Adrenal gland (tissue), 12 donors: ENCODE data around the gene GH2. TPM values are rescaled to one million over a fixed set of nuclear protein-coding genes. Genes with fewer than 3 reads are reported as not detected.
A peak's percentile ranks its signal among the peaks of the same experiment; 100 is the strongest.

ENCODE experiments used
- DNase-seq, 7 donors: peaks; one replicate each; pipeline ENCODE4 v3.0.0-alpha.2; 2019 to 2020
- H3K27ac ChIP-seq, 5 donors: fragments of 200-600 bp; sonication (generic) in 4 of 5; 1 replicate in 3 of 5; 2 replicates in 2 of 5; pipeline versions ENCODE4 v1.5.1 to v1.8.0; 2016 to 2020; ENCODE audit warnings: mild to moderate bottlenecking in 1 of 5
- H3K27me3 ChIP-seq: fragments of 200-600 bp; 2 replicates; pipeline ENCODE4 v1.8.0; 2021
- H3K36me3 ChIP-seq, 2 donors: fragments of 200-600 bp; replicated peaks in 1 of 2; 1 replicate in 1 of 2; 2 replicates in 1 of 2; pipeline versions ENCODE4 v1.5.1 to v1.8.0; 2018 to 2022
- H3K4me1 ChIP-seq, 2 donors: fragments of 200-600 bp; replicated peaks in 1 of 2; 1 replicate in 1 of 2; 2 replicates in 1 of 2; pipeline versions ENCODE4 v1.5.1 to v1.8.0; 2018 to 2021
- H3K4me3 ChIP-seq, 4 donors: fragments of 200-600 bp; sonication (generic) in 3 of 4; one replicate each; pipeline ENCODE4 v1.5.1; 2016 to 2018
- H3K9me3 ChIP-seq, 3 donors: fragments of 200-600 bp; sonication (generic) in 1 of 3; replicated peaks in 1 of 3; 1 replicate in 2 of 3; 2 replicates in 1 of 3; pipeline versions ENCODE4 v1.5.1 to v1.8.0; 2016 to 2021
- CTCF ChIP-seq, 6 experiments: fragments of 450-650 bp in 4 of 6; fragments of 200-600 bp in 2 of 6; sonication (generic) in 1 of 6; IDR thresholded peaks; 1 replicate in 5 of 6; 2 replicates in 1 of 6; pipeline versions ENCODE4 v1.5.1 to v1.8.0; 2016 to 2021; ENCODE audit warnings: antibody characterized with exemption in 6 of 6, mild to moderate bottlenecking in 2 of 6, moderate library complexity in 1 of 6
- POLR2A ChIP-seq, 2 donors: fragments of 450-650 bp; IDR thresholded peaks; one replicate each; pipeline ENCODE4 v1.6.1; 2017; ENCODE audit warnings: antibody characterized with exemption in 2 of 2, mild to moderate bottlenecking in 2 of 2, moderate library complexity in 1 of 2
- WGBS, 4 donors: extraction: QIAGEN DNeasy Blood & Tissue Kit in 2 of 4; methylation state at CpG; one replicate each; pipeline versions ENCODE4 v1.1.5 to v1.1.7; 2013 to 2017; 5-methylcytosine and 5-hydroxymethylcytosine counted together
- intact Hi-C, 2 donors: fragments of 100-400 bp; cut with DNase I; formaldehyde crosslinking; loops; one replicate each; pipeline versions ENCODE4 v1.14.1 to v1.15.0; 2022 to 2023
- polyA plus RNA-seq, 3 donors: library from polyadenylated mRNA; stranded (reverse); fragments of 200-250 nt in 2 of 3; fragments of 350-450 nt in 1 of 3; fragmentation: Illumina TruSeq in 1 of 3; extraction: RNeasy Lipid Tissue Mini Kit (QIAGEN cat#74804) in 1 of 3; gene quantifications; one replicate each; pipeline ENCODE4 v1.2.3, GENCODE V29; 2013 to 2014
- small RNA-seq, 2 donors: library from RNA; depleted of rRNA; stranded (forward); fragments of <200 nt; gene quantifications; one replicate each; pipeline ENCODE3, GENCODE V24; 2016
- total RNA-seq, 9 donors: library from RNA; depleted of rRNA in 4 of 9; stranded (reverse); fragments of >200 nt in 4 of 9; fragments of 120-200 nt in 1 of 9; fragmentation: NEBNext Ultra II Directional in 1 of 9; extraction: Animal tissue kit (Norgen Biotek cat#: 25700) in 1 of 9; gene quantifications; one replicate each; pipeline versions ENCODE4 v1.1.0 to v1.2.4, GENCODE V29; 2013 to 2023
- donor health status: healthy with polysubstance abuse.
- donor health status: Bipolar disorder and iron deficiency.
- donor health status: DM: yes; HTN: yes; CAD: no.
- donor health status: DM: no; HTN: no; CAD: no.
- donor health status: DM: no; HTN: no; CAD: no.
- donor health status: DM: yes; HTN: yes; CAD: no.

GH2 gene
- total and polyA plus RNA-seq, 12 donors, result not detected

GRCh38 chr17:63830278-63830677, 51.5 kb downstream of the GH2 start:
- Histone ChIP-seq H3K4me1 (peaks cover 8 to 36% of the 10 kb centered on the region in 2 donors), H3K9me3 (no peaks in the 10 kb centered on the region), H3K4me3 (no peak overlapping the region), H3K27ac (peak overlapping the region in 1 of 5 donors; percentile 28), H3K36me3 (peaks cover 0 to 70% of the 10 kb centered on the region in 2 donors), H3K27me3 (no peaks in the 10 kb centered on the region)
- DNase-seq, result no peak
- TF ChIP-seq CTCF (IDR thresholded peaks at IDR 0.05) (no peak), POLR2A (IDR thresholded peaks at IDR 0.05) (no peak)
- 85 to 92% (median 88%) methylated on average over 5 of the region's 5 CpGs for WGBS, 4 donors
- intact Hi-C loops, result no loop called here

Small RNA genes lying within 50 kb of the gene (small RNA-seq; reads per million reads assigned to genes)
- gene AC040958.1 (0 reads per million in 2 donors), gene AC127029.1 (0 reads per million in 2 donors), gene GH1 (0 reads per million in 2 donors)

Other genes with a start within 250 kb of the GH2 start
- gene LIMD2, start 181.8 kb downstream of the GH2 start, total RNA-seq, result 10 to 100 TPM in 7 of 9 donors, 1 to 10 TPM in 2; 6.3 to 20.1 (median 11.9) TPM
- gene LIMD2, start 181.8 kb downstream of the GH2 start, polyA plus RNA-seq, result 10 to 100 TPM in 2 of 3 donors, 1 to 10 TPM in 1; 2.5 to 76.3 (median 34.6) TPM
- gene STRADA, start 140.1 kb downstream of the GH2 start, total RNA-seq, result 10 to 100 TPM; 16.7 to 91.1 (median 37.4) TPM
- gene STRADA, start 140.1 kb downstream of the GH2 start, polyA plus RNA-seq, result 10 to 100 TPM; 34.5 to 67.6 (median 53.9) TPM
- 100 to 1,000 TPM in 4 of 9 donors, 10 to 100 TPM in 5; 46.8 to 148 (median 98.1) TPM for gene CCDC47, start 108.3 kb downstream of the GH2 start, total RNA-seq
- 100 to 1,000 TPM in 1 of 3 donors, 10 to 100 TPM in 2; 24.2 to 216 (median 29.0) TPM for gene CCDC47, start 108.3 kb downstream of the GH2 start, polyA plus RNA-seq
- 10 to 100 TPM; 45.0 to 99.8 (median 82.5) TPM for gene DDX42, start 107.8 kb downstream of the GH2 start, total RNA-seq
- gene DDX42, start 107.8 kb downstream of the GH2 start, polyA plus RNA-seq, result 100 to 1,000 TPM in 1 of 3 donors, 10 to 100 TPM in 2; 80.3 to 109 (median 88.8) TPM
- 100 to 1,000 TPM in 5 of 9 donors, 10 to 100 TPM in 4; 64.1 to 167 (median 125) TPM for gene PSMC5, start 54.5 kb downstream of the GH2 start, total RNA-seq
- 100 to 1,000 TPM; 232 to 273 (median 247) TPM for gene PSMC5, start 54.5 kb downstream of the GH2 start, polyA plus RNA-seq
- 10 to 100 TPM; 32.4 to 56.1 (median 42.9) TPM for gene FTSJ3, start 54.3 kb downstream of the GH2 start, total RNA-seq
- 10 to 100 TPM; 19.4 to 54.1 (median 44.9) TPM for gene FTSJ3, start 54.3 kb downstream of the GH2 start, polyA plus RNA-seq
- gene SMARCD2, start 39.3 kb downstream of the GH2 start, total RNA-seq, result 100 to 1,000 TPM in 4 of 9 donors, 10 to 100 TPM in 5; 41.9 to 185 (median 85.0) TPM
- 10 to 100 TPM; 43.1 to 53.7 (median 52.7) TPM for gene SMARCD2, start 39.3 kb downstream of the GH2 start, polyA plus RNA-seq
- under 1 TPM in 1 of 9 donors, not detected in 8; 0.61 TPM for gene CSH2, start 8.3 kb downstream of the GH2 start, total RNA-seq
- gene CSH2, start 8.3 kb downstream of the GH2 start, polyA plus RNA-seq, result not detected
- 1 to 10 TPM in 1 of 9 donors, not detected in 8; 1.4 TPM for gene CSH1, start 14.6 kb upstream of the GH2 start, total RNA-seq
- gene CSH1, start 14.6 kb upstream of the GH2 start, polyA plus RNA-seq, result not detected
- gene CSHL1, start 29.3 kb upstream of the GH2 start, total RNA-seq, result not detected
- not detected for gene CSHL1, start 29.3 kb upstream of the GH2 start, polyA plus RNA-seq
- gene GH1, start 36.9 kb upstream of the GH2 start, total RNA-seq, result not detected
- gene GH1, start 36.9 kb upstream of the GH2 start, polyA plus RNA-seq, result not detected
- gene CD79B, start 50.4 kb upstream of the GH2 start, total RNA-seq, result 1 to 10 TPM in 7 of 9 donors, under 1 TPM in 1, not detected in 1; 0.69 to 4.5 (median 2.2) TPM
- gene CD79B, start 50.4 kb upstream of the GH2 start, polyA plus RNA-seq, result 1 to 10 TPM; 1.7 to 3.0 (median 2.5) TPM
- gene SCN4A, start 91.0 kb upstream of the GH2 start, total RNA-seq, result 1 to 10 TPM in 8 of 9 donors, under 1 TPM in 1; 0.30 to 4.2 (median 1.5) TPM
- gene SCN4A, start 91.0 kb upstream of the GH2 start, polyA plus RNA-seq, result 1 to 10 TPM in 2 of 3 donors, under 1 TPM in 1; 0.42 to 1.9 (median 1.4) TPM
- gene PRR29, start 116.4 kb upstream of the GH2 start, total RNA-seq, result 1 to 10 TPM in 1 of 9 donors, under 1 TPM in 6, not detected in 2; 0.26 to 1.8 (median 0.57) TPM
- gene PRR29, start 116.4 kb upstream of the GH2 start, polyA plus RNA-seq, result under 1 TPM; 0.05 to 0.72 (median 0.71) TPM
- gene ICAM2, start 138.7 kb upstream of the GH2 start, total RNA-seq, result 10 to 100 TPM; 16.6 to 42.2 (median 18.7) TPM
- gene ICAM2, start 138.7 kb upstream of the GH2 start, polyA plus RNA-seq, result 10 to 100 TPM in 2 of 3 donors, 1 to 10 TPM in 1; 9.6 to 40.5 (median 35.0) TPM
- 100 to 1,000 TPM in 5 of 9 donors, 10 to 100 TPM in 4; 40.4 to 205 (median 111) TPM for gene ERN1, start 248.2 kb upstream of the GH2 start, total RNA-seq
- gene ERN1, start 248.2 kb upstream of the GH2 start, polyA plus RNA-seq, result 10 to 100 TPM; 31.9 to 52.4 (median 32.6) TPM